Measurements from ENCODE around the gene S100A16. TPM values are rescaled to one million over a fixed set of nuclear protein-coding genes. Genes with fewer than 3 reads are reported as not detected.

Gene S100A16
- total RNA-seq, 5 donors from 2014 or later (not counting 1 experiment from before 2014, with no cell fraction given): 0.53 to 1.0 (median 0.82) TPM; not detected in 2

- Histone ChIP-seq H3K9me3 (no peaks in the 10 kb centered on the region), H3K4me1 (ENCODE audit: control insufficient read depth in 1 of 2, extremely low read depth in 1 of 2, insufficient read depth in 2 of 2, low read length in 2 of 2) (peaks cover 0 to under 1% of the 10 kb centered on the region in 2 experiments), H3K27ac (ENCODE audit: low read length) (no peak overlapping the region), H3K27me3 (replicated peaks in 1 of 2; ENCODE audit: control insufficient read depth in 2 of 2, extremely low read depth in 1 of 2, insufficient read depth in 2 of 2, low read length in 1 of 2) (no peaks in the 10 kb centered on the region), H3K4me3 (ENCODE audit: control insufficient read depth in 1 of 2, extremely low read depth in 1 of 2, low read length in 1 of 2) (no peak overlapping the region), H3K36me3 (ENCODE audit: control insufficient read depth in 2 of 2, extremely low read depth in 1 of 2, insufficient read depth in 1 of 2, low read length in 1 of 2) (no peaks in the 10 kb centered on the region)
- ChIA-PET CTCF (no interaction called here), POLR2A (no interaction called here)
- peaks cover under 1 to 1% (median 1%) of the 10 kb centered on the region in 3 donors for H3K4me1 Mint-ChIP-seq
- no peak overlapping the region for H3K4me3 Mint-ChIP-seq
- no peak for DNase-seq
- 80% methylated on average over 1 of the region's 2 CpGs for WGBS (ENCODE audit: insufficient coverage)
- no peaks in the 10 kb centered on the region for H3K27me3 Mint-ChIP-seq
- no peak overlapping the region for H3K27ac Mint-ChIP-seq
- ATAC-seq (replicated peaks in 1 of 4): no peak
- no peaks in the 10 kb centered on the region for H3K9me3 Mint-ChIP-seq
- no peaks in the 10 kb centered on the region for H3K36me3 Mint-ChIP-seq
Measured at GRCh38 chr1:153560241-153560640, 52.7 kb downstream of the S100A16 start.

GRCh38 chr1:153557877-153558276, 55.1 kb downstream of the S100A16 start:
- Mint-ChIP-seq H3K4me1 (peaks cover 0 to 10% (median 0%) of the 10 kb centered on the region in 3 donors), H3K36me3 (no peaks in the 10 kb centered on the region), H3K4me3 (no peak overlapping the region), H3K27me3 (no peaks in the 10 kb centered on the region), H3K9me3 (no peaks in the 10 kb centered on the region), H3K27ac (no peak overlapping the region)
- no peaks in the 10 kb centered on the region for H3K27me3 ChIP-seq (replicated peaks in 1 of 2; ENCODE audit: control insufficient read depth in 2 of 2, extremely low read depth in 1 of 2, insufficient read depth in 2 of 2, low read length in 1 of 2)
- H3K9me3 ChIP-seq: no peaks in the 10 kb centered on the region
- 100% methylated on average over 1 of the region's 3 CpGs for WGBS (ENCODE audit: insufficient coverage)
- no peak overlapping the region for H3K27ac ChIP-seq (ENCODE audit: low read length)
- no peak for ATAC-seq (replicated peaks in 1 of 4)
- ChIA-PET CTCF (interaction anchor here in 1 of 2 donors (0.7 kb wide), 1 partner anchor 14 kb away, joined by 3 read pairs; no protein-coding TSS in a partner anchor), POLR2A (interaction anchor here in 1 of 2 donors (0.6 kb wide), 1 partner anchor 12 kb away, joined by 4 read pairs; the partner anchor contains the start of gene S100A4)
- no peaks in the 10 kb centered on the region for H3K36me3 ChIP-seq (ENCODE audit: control insufficient read depth in 2 of 2, extremely low read depth in 1 of 2, insufficient read depth in 1 of 2, low read length in 1 of 2)
- DNase-seq: no peak
- no peak overlapping the region for H3K4me3 ChIP-seq (ENCODE audit: control insufficient read depth in 1 of 2, extremely low read depth in 1 of 2, low read length in 1 of 2)
- H3K4me1 ChIP-seq (ENCODE audit: control insufficient read depth in 1 of 2, extremely low read depth in 1 of 2, insufficient read depth in 2 of 2, low read length in 2 of 2): no peaks in the 10 kb centered on the region

Other genes with a start within 250 kb of the S100A16 start
- gene S100A12, start 237.5 kb downstream of the S100A16 start, total RNA-seq: 1 to 10 TPM in 1 of 5 donors, not detected in 4; 1.1 TPM
- gene S100A8, start 222.1 kb downstream of the S100A16 start, total RNA-seq: 1 to 10 TPM in 2 of 5 donors, not detected in 3; 1.1 to 3.8 TPM
- not detected for gene S100A7A, start 196.6 kb downstream of the S100A16 start, total RNA-seq
- not detected for gene S100A7, start 152.5 kb downstream of the S100A16 start, total RNA-seq
- gene S100A6, start 77.1 kb downstream of the S100A16 start, total RNA-seq: 100 to 1,000 TPM; 200 to 467 (median 400) TPM
- 1 to 10 TPM in 3 of 5 donors, under 1 TPM in 1, not detected in 1; 0.36 to 1.6 (median 1.2) TPM for gene S100A5, start 72.2 kb downstream of the S100A16 start, total RNA-seq
- 100 to 1,000 TPM; 297 to 698 (median 384) TPM for gene S100A4, start 67.3 kb downstream of the S100A16 start, total RNA-seq
- not detected for gene S100A3, start 63.9 kb downstream of the S100A16 start, total RNA-seq
- gene S100A2, start 47.3 kb downstream of the S100A16 start, total RNA-seq: under 1 TPM in 1 of 5 donors, not detected in 4; 0.66 TPM
- gene S100A14, start 3.2 kb upstream of the S100A16 start, total RNA-seq: under 1 TPM in 3 of 5 donors, not detected in 2; 0.35 to 0.70 (median 0.43) TPM
- 1 to 10 TPM; 4.0 to 5.3 (median 4.2) TPM for gene S100A13, start 14.4 kb upstream of the S100A16 start, total RNA-seq
- gene S100A1, start 15.3 kb upstream of the S100A16 start, total RNA-seq: not detected
- 100 to 1,000 TPM in 3 of 5 donors, 10 to 100 TPM in 2; 76.7 to 131 (median 130) TPM for gene CHTOP, start 20.9 kb upstream of the S100A16 start, total RNA-seq
- 10 to 100 TPM; 16.1 to 29.8 (median 26.6) TPM for gene SNAPIN, start 45.6 kb upstream of the S100A16 start, total RNA-seq
- 100 to 1,000 TPM in 2 of 5 donors, 10 to 100 TPM in 3; 86.6 to 137 (median 90.0) TPM for gene ILF2, start 57.9 kb upstream of the S100A16 start, total RNA-seq
- under 1 TPM in 3 of 5 donors, not detected in 2; 0.23 to 0.44 (median 0.35) TPM for gene NPR1, start 65.6 kb upstream of the S100A16 start, total RNA-seq
- 10 to 100 TPM; 45.9 to 57.7 (median 48.5) TPM for gene INTS3, start 114.9 kb upstream of the S100A16 start, total RNA-seq
- gene SLC27A3, start 162.3 kb upstream of the S100A16 start, total RNA-seq: 10 to 100 TPM; 11.0 to 24.5 (median 18.9) TPM

Measured in T-cell (primary cell).